ENCODE results near the gene UST.

The UST gene

DNA sequence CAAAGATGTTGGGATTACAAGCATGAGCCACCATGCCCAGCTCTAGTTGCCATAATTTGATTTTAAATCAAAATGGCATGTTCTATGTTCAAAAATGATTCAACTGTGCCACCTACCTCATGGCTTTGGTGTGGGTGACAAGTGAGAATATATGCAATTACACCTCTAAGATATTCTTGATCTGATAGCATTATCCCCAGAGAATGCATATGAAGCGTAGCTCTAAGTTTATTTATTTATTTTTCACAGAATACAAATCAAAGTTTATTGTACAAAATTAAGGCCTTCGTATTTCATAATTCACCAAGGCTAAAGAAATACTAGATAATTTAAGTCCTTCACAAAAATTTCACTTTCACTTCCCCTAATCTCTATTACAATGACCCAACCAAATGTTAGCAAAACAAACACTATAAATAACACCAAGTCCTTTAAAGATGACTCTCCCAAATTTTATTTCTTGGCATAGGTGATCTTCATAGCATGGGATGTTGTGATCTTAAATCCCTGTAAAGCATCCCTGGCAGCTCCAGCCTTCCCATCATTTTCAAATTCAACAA lies 364.8 kb downstream of the UST start:
- Histone ChIP-seq H2BK15ac (replicated peaks; ENCODE audit: low read depth) (no peak overlapping the region), H3K4me3 (ENCODE audit: low read length) (no peak overlapping the region)
- no CpG with 5 or more reads among the region's 2 CpGs for WGBS (ENCODE audit: extremely low coverage, insufficient coverage, low lambda C conversion rate)

DNA sequence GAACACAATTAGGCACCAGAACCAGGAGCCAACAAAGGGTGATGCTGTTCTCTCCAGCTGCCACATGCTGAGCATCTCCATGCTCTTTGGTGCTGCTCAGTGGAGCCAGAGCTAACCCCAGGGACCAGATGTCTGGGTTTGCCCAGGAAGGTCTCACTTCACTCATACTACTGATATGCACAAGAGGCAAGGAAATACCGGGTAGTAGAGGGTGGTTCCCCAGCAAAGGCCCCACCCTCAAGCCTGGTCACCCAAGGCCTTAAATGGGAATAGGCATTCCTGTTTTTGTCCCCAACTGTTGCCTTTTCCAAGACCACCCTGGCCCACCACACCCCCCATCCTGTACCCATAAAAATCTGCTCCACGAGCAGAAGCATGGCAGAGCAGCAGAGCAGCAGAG lies 366.1 kb downstream of the UST start:
- H3K79me2 ChIP-seq (ENCODE audit: control insufficient read depth, insufficient read depth, low read length), result no peaks in the 10 kb centered on the region
- H3K27ac ChIP-seq (ENCODE audit: low read depth, low read length), result no peak overlapping the region
- H2AK5ac ChIP-seq (ENCODE audit: low read length), result no peak overlapping the region
- no peak overlapping the region for H4K5ac ChIP-seq (ENCODE audit: low read length)
- no peaks in the 10 kb centered on the region for H3K36me3 ChIP-seq (ENCODE audit: control insufficient read depth, insufficient read depth, low read length)
- no peak overlapping the region for H4K8ac ChIP-seq (ENCODE audit: low read depth, low read length)
- no peak overlapping the region for H3K4me2 ChIP-seq (ENCODE audit: low read length)
- DNase-seq, result no peak
- H3K23ac ChIP-seq (ENCODE audit: low read length), result no peak overlapping the region
- H2BK15ac ChIP-seq (replicated peaks; ENCODE audit: low read depth), result no peak overlapping the region
- H3K4me1 ChIP-seq (ENCODE audit: control insufficient read depth, low read depth, low read length), result no peaks in the 10 kb centered on the region
- no peak overlapping the region for H3K56ac ChIP-seq (ENCODE audit: low read length)
- H2BK5ac ChIP-seq (ENCODE audit: low read length), result no peak overlapping the region
- H3K4ac ChIP-seq (ENCODE audit: low read depth, low read length), result no peak overlapping the region
- H3K9ac ChIP-seq (ENCODE audit: low read length), result no peak overlapping the region
- no peak overlapping the region for H2BK120ac ChIP-seq (ENCODE audit: low read depth, low read length)
- no CpG with 5 or more reads among the region's 2 CpGs for WGBS (ENCODE audit: extremely low coverage, insufficient coverage, low lambda C conversion rate)
- no peaks in the 10 kb centered on the region for H3K79me1 ChIP-seq (ENCODE audit: low read length)
- H3K27me3 ChIP-seq (ENCODE audit: insufficient read depth, low read length, poor library complexity), result no peaks in the 10 kb centered on the region
- no peak overlapping the region for H3K18ac ChIP-seq (ENCODE audit: low read length)
- no peak overlapping the region for H3K4me3 ChIP-seq (ENCODE audit: low read length)

More for the DNA sequence above, 364.8 kb downstream of the UST start:
- no peak overlapping the region for H2BK5ac ChIP-seq (ENCODE audit: low read length)
- no peak overlapping the region for H3K56ac ChIP-seq (ENCODE audit: low read length)
- H3K27ac ChIP-seq (ENCODE audit: low read depth, low read length), result no peak overlapping the region
- no peak overlapping the region for H3K9ac ChIP-seq (ENCODE audit: low read length)
- no peak overlapping the region for H3K23ac ChIP-seq (ENCODE audit: low read length)
- H4K8ac ChIP-seq (ENCODE audit: low read depth, low read length), result no peak overlapping the region
- H3K36me3 ChIP-seq (ENCODE audit: control insufficient read depth, insufficient read depth, low read length), result no peaks in the 10 kb centered on the region
- H3K79me2 ChIP-seq (ENCODE audit: control insufficient read depth, insufficient read depth, low read length), result no peaks in the 10 kb centered on the region
- no peaks in the 10 kb centered on the region for H3K27me3 ChIP-seq (ENCODE audit: insufficient read depth, low read length, poor library complexity)
- H3K4ac ChIP-seq (ENCODE audit: low read depth, low read length), result no peak overlapping the region
- H2AK5ac ChIP-seq (ENCODE audit: low read length), result no peak overlapping the region
- no peak overlapping the region for H3K18ac ChIP-seq (ENCODE audit: low read length)
- no peak for DNase-seq
- no peak overlapping the region for H4K5ac ChIP-seq (ENCODE audit: low read length)
- H3K4me2 ChIP-seq (ENCODE audit: low read length), result no peak overlapping the region
- no peak overlapping the region for H2BK120ac ChIP-seq (ENCODE audit: low read depth, low read length)
- H3K79me1 ChIP-seq (ENCODE audit: low read length), result no peaks in the 10 kb centered on the region
- no peaks in the 10 kb centered on the region for H3K4me1 ChIP-seq (ENCODE audit: control insufficient read depth, low read depth, low read length)

DNA sequence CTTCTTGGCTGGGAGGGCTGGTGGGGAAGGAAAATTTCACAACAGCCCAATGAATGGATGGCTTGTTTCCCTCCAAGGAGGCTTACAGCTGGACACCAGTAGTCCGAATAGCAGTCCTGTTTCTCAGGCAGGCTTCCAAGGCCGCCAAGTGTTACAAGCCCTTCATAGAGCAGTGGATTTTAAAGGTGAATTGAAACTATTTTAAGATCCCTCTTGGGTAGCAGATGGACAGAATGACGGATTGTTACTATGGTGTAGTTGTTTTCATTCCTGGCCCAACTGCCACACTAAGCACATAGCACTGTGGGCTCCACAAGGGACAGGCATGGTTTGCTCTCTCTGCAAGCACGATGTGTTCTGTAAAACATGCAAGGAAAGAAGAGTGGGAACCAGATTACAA lies 367.3 kb downstream of the UST start:
- H3K27ac ChIP-seq (ENCODE audit: low read depth, low read length), result no peak overlapping the region

DNA sequence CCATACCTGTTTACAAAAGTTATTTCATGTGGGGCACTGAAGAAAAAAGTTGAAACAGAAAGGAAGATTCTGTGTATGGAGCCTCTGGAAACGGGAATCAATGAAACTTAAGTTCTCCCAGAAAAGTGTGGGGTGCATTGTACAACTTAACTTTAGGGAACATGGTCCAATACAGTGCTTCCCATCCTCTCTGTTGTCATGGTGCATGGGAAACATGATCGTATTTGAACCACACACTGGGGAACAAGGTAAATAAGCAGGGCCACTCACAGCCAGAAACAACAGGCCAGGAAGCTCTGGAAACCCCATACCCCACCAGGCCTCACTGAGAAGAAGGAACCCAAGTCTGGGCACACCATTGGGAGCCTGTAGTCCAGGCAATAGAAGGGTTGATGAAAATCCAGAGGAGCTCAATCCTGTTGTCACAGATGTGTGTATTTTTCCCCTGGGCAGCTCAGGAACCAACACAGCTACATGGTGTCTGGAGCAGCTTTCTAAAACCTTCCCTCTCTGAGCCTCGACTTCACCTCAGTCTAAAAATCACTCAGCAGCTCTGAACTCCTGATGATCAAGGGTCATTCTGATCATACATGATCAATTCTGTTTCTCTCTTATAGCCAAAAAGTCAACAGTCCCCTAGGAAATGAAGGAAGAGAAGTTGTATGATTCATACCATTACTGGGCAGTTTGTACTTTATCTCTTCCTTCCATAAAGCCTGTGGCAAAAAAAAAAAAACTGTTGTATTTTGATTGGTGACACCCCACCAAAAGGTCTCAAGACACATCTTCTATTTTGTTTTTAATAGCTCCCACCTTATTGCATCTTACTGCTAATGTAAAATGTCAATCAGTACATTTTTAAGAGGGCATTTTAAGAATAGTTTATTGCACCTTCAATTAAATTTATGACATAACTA lies 372.2 kb downstream of the UST start:
- no peak overlapping the region for H3K18ac ChIP-seq (ENCODE audit: low read length)
- DNase-seq, result no peak
- WGBS (ENCODE audit: extremely low coverage, insufficient coverage, low lambda C conversion rate), result no CpG with 5 or more reads among the region's 3 CpGs
- no peak overlapping the region for H3K23ac ChIP-seq (ENCODE audit: low read length)
- H4K8ac ChIP-seq (ENCODE audit: low read depth, low read length), result no peak overlapping the region
- no peak overlapping the region for H3K9ac ChIP-seq (ENCODE audit: low read length)
- H3K56ac ChIP-seq (ENCODE audit: low read length), result no peak overlapping the region
- no peaks in the 10 kb centered on the region for H3K27me3 ChIP-seq (ENCODE audit: insufficient read depth, low read length, poor library complexity)
- no peak overlapping the region for H3K4me3 ChIP-seq (ENCODE audit: low read length)
- H2BK5ac ChIP-seq (ENCODE audit: low read length), result no peak overlapping the region
- H3K36me3 ChIP-seq (ENCODE audit: control insufficient read depth, insufficient read depth, low read length), result no peaks in the 10 kb centered on the region
- no peak overlapping the region for H2AK5ac ChIP-seq (ENCODE audit: low read length)
- H3K27ac ChIP-seq (ENCODE audit: low read depth, low read length), result no peak overlapping the region
- no peaks in the 10 kb centered on the region for H3K79me1 ChIP-seq (ENCODE audit: low read length)
- H3K4me1 ChIP-seq (ENCODE audit: control insufficient read depth, low read depth, low read length), result no peaks in the 10 kb centered on the region
- no peak overlapping the region for H3K4me2 ChIP-seq (ENCODE audit: low read length)
- H4K5ac ChIP-seq (ENCODE audit: low read length), result no peak overlapping the region
- H3K4ac ChIP-seq (ENCODE audit: low read depth, low read length), result no peak overlapping the region
- no peak overlapping the region for H2BK120ac ChIP-seq (ENCODE audit: low read depth, low read length)
- no peaks in the 10 kb centered on the region for H3K79me2 ChIP-seq (ENCODE audit: control insufficient read depth, insufficient read depth, low read length)
- H2BK15ac ChIP-seq (replicated peaks; ENCODE audit: low read depth), result no peak overlapping the region

More for the DNA sequence above, 367.3 kb downstream of the UST start:
- no peak overlapping the region for H2AK5ac ChIP-seq (ENCODE audit: low read length)
- H4K5ac ChIP-seq (ENCODE audit: low read length), result no peak overlapping the region
- H3K79me1 ChIP-seq (ENCODE audit: low read length), result no peaks in the 10 kb centered on the region
- no peak overlapping the region for H3K4me2 ChIP-seq (ENCODE audit: low read length)
- H2BK120ac ChIP-seq (ENCODE audit: low read depth, low read length), result no peak overlapping the region
- H3K4me1 ChIP-seq (ENCODE audit: control insufficient read depth, low read depth, low read length), result no peaks in the 10 kb centered on the region
- WGBS (ENCODE audit: extremely low coverage, insufficient coverage, low lambda C conversion rate), result no CpG with 5 or more reads among the region's 4 CpGs
- H3K4me3 ChIP-seq (ENCODE audit: low read length), result no peak overlapping the region
- H3K9ac ChIP-seq (ENCODE audit: low read length), result no peak overlapping the region
- no peak overlapping the region for H4K8ac ChIP-seq (ENCODE audit: low read depth, low read length)
- H3K36me3 ChIP-seq (ENCODE audit: control insufficient read depth, insufficient read depth, low read length), result no peaks in the 10 kb centered on the region
- DNase-seq, result no peak
- no peak overlapping the region for H2BK15ac ChIP-seq (replicated peaks; ENCODE audit: low read depth)
- H2BK5ac ChIP-seq (ENCODE audit: low read length), result no peak overlapping the region
- no peaks in the 10 kb centered on the region for H3K27me3 ChIP-seq (ENCODE audit: insufficient read depth, low read length, poor library complexity)
- no peak overlapping the region for H3K56ac ChIP-seq (ENCODE audit: low read length)
- no peaks in the 10 kb centered on the region for H3K79me2 ChIP-seq (ENCODE audit: control insufficient read depth, insufficient read depth, low read length)
- H3K4ac ChIP-seq (ENCODE audit: low read depth, low read length), result no peak overlapping the region
- no peak overlapping the region for H3K18ac ChIP-seq (ENCODE audit: low read length)
- no peak overlapping the region for H3K23ac ChIP-seq (ENCODE audit: low read length)

DNA sequence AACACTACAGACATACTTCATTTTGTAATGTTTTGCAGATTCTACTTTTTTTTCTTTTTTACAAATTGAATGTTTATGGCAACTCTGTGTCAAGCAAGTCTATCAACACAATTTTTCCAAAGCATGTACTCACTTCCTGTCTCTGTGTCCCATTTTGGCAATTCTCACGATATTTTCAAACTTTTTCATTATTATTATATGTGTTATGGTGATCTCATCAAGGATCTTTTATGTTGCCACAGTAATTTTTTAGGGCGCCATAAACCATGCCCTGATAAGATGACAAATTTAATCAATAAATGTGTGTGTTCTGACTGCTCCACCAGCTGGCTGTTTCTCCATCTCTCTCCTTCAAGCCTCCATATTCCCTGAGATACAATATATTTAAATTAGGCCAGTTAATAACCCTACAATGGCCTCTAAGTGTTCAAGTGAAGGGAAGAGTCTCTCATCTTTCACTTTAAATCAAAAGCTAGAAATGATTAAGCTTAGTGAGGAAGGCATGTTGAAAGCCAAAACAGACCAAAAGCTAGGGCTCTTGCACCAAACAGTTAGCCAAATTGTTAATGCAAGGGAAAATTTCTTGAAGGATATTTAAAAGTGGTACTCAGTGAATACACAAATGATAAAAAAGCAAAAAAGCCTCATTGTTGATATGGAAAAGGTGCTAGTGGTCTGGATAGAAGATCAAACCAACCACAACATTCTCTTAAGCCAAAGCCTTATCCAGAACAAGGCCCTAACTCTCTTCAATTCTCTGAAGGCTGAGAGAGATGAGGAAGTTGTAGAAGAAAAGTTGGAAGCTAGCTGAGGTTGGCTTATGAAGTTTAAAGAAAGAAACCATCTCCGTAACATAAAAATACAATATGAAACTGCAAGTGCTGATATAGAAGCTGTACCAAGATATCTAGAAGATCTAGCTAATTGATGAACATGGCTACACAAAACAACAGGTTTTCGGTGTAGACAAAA lies 376.3 kb downstream of the UST start:
- WGBS (ENCODE audit: extremely low coverage, insufficient coverage, low lambda C conversion rate), result no CpG with 5 or more reads among the region's 4 CpGs
- H3K4me1 ChIP-seq (ENCODE audit: control insufficient read depth, low read depth, low read length), result no peaks in the 10 kb centered on the region
- no peak overlapping the region for H3K56ac ChIP-seq (ENCODE audit: low read length)

More for the DNA sequence above, 376.3 kb downstream of the UST start:
- Histone ChIP-seq H2BK120ac (ENCODE audit: low read depth, low read length) (no peak overlapping the region), H3K4me2 (ENCODE audit: low read length) (no peak overlapping the region), H3K18ac (ENCODE audit: low read length) (no peak overlapping the region), H2AK5ac (ENCODE audit: low read length) (no peak overlapping the region), H3K27me3 (ENCODE audit: insufficient read depth, low read length, poor library complexity) (no peaks in the 10 kb centered on the region), H3K4ac (ENCODE audit: low read depth, low read length) (no peak overlapping the region), H4K8ac (ENCODE audit: low read depth, low read length) (no peak overlapping the region), H2BK5ac (ENCODE audit: low read length) (no peak overlapping the region), H3K23ac (ENCODE audit: low read length) (no peak overlapping the region), H3K9ac (ENCODE audit: low read length) (no peak overlapping the region), H3K36me3 (ENCODE audit: control insufficient read depth, insufficient read depth, low read length) (no peaks in the 10 kb centered on the region), H3K27ac (ENCODE audit: low read depth, low read length) (no peak overlapping the region), H3K79me1 (ENCODE audit: low read length) (no peaks in the 10 kb centered on the region), H4K5ac (ENCODE audit: low read length) (no peak overlapping the region), H3K79me2 (ENCODE audit: control insufficient read depth, insufficient read depth, low read length) (no peaks in the 10 kb centered on the region), H3K4me3 (ENCODE audit: low read length) (no peak overlapping the region), H2BK15ac (replicated peaks; ENCODE audit: low read depth) (no peak overlapping the region)
- no peak for DNase-seq

Data from mesendoderm (in vitro differentiated cells).